Activated T-cell treated with anti-CD3 and anti-CD28 coated beads for 4 hours (primary cell): Measurements from ENCODE around the gene CALHM1.

Experiments
- DNase-seq: peaks from one replicate; pipeline ENCODE4 v3.0.0-alpha.2; 2020

The CALHM1 gene

GRCh38 chr10:103481974-103482531 lies 23.4 kb upstream of the CALHM1 start:
- DNase-seq, result no peak

DNA sequence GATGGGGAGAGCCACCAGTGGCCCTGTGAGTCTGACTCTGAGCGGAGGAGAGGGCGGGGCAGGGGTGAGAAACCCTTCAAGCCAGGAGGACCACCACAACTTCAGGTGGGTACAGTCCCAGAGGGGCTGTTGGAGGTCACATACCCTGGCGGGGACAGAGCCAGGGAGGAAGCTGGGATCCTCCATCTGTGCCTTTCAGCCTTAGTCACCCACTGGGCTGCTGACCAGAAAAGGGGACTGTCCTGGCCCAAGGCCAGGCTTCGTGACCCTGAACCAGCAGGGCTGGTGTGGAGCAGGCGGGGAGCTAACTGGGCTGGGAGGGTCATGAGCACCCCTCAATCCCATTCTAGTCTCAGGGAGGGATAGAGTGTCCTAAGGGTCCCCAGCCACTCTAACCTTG lies 21.8 kb upstream of the CALHM1 start:
- DNase-seq, result no peak

DNA sequence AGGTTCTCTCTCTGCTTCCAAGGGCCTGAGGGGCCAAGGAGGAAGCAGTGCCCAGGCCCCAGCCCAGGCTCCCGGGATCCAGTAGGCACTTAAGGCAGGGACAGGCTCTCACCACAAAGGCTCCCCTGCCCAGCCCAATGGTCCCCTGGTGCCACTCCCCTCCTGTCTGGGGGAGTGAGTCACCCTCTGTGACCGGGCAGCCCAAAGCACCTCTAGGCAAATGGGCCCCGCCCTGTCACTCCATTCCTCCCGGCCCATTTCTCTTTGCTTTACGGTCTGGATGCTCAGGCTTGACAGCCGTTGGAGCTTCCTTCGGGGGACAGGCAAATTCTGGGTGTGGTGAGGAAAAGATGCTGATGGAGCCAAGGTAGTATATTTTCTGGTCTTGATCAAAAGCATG lies 20.4 kb upstream of the CALHM1 start, which contains the start of gene CALHM3:
Gene CALHM3 (minus strand): TSS at position 106 of the 400 bp plus-strand sequence. CDS start 208 bp downstream, outside the sequence.
- DNase-seq, result no peak

DNA sequence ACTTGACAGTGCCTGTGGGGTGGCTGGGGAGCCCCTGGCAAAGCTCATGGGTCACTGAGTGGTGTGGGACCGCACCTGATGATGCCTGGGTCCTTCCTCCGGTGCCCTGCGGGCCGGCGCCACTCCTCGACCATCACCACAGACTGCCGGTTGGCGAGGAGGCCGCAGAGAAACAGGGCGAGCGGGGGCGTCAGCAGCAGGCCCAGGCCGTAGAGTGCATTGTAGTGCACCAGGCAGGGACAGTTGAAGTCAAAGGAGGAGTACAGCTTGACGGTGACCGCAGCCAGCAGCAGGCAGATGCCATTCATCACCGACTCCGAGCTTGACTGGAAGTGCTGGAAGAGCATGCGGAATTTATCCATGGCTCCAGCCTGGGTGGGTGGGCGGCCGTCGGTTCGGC lies 20.0 kb upstream of the CALHM1 start:
- no peak for DNase-seq

GRCh38 chr10:103476046-103476768 lies 17.5 kb upstream of the CALHM1 start:
- DNase-seq, result no peak

GRCh38 chr10:103475437-103475836 lies 16.7 kb upstream of the CALHM1 start:
- no peak for DNase-seq

GRCh38 chr10:103474077-103474476 lies 15.4 kb upstream of the CALHM1 start:
- no peak for DNase-seq

GRCh38 chr10:103473261-103473671 lies 14.6 kb upstream of the CALHM1 start:
- DNase-seq, result no peak

DNA sequence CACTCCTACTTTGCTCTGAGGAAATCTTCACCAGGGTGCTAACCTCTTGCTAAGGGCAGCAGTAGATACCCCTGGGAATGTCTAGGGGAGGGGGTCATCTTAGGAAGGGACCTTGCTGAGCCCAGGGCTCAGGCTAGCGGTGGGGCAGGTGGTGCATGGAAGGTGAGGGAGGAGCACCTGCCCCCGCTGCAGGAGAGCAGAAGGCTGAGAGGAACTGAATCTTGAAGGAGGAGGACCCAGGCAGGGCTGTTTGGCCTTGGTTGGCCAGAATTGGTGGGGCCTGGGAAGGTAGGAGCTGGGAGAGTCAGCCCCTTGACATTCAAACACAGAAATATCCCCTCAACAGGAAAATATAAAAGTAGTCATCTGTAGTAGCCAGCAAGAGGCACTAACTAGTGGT lies 13.3 kb upstream of the CALHM1 start:
- no peak for DNase-seq

GRCh38 chr10:103470761-103471653 lies 12.3 kb upstream of the CALHM1 start:
- DNase-seq, result peak; percentile 49

- DNase-seq, result no peak
Observed at GRCh38 chr10:103469201-103469600, 10.5 kb upstream of the CALHM1 start.

DNA sequence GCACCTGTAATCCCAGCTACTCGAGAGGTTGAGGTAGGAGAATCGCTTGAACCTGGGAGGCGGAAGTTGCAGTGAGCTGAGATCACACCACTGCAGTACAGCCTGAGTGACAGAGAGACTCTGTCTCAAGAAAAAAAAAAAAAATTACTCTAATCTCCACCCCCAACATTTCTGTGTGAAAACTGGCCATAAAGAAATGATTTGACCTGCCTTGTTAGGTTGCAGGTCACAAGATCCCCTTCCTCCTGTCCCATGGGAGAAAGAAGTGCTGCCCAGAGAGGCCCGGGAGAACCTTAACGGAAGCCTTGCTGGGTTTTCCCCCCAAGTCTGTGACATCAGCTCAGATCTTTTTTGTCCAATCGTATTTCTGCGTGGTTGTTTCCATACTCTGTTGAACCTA lies 8.7 kb upstream of the CALHM1 start:
- DNase-seq, result no peak

- no peak for DNase-seq
Observed at GRCh38 chr10:103466734-103467133, 8.0 kb upstream of the CALHM1 start.

DNA sequence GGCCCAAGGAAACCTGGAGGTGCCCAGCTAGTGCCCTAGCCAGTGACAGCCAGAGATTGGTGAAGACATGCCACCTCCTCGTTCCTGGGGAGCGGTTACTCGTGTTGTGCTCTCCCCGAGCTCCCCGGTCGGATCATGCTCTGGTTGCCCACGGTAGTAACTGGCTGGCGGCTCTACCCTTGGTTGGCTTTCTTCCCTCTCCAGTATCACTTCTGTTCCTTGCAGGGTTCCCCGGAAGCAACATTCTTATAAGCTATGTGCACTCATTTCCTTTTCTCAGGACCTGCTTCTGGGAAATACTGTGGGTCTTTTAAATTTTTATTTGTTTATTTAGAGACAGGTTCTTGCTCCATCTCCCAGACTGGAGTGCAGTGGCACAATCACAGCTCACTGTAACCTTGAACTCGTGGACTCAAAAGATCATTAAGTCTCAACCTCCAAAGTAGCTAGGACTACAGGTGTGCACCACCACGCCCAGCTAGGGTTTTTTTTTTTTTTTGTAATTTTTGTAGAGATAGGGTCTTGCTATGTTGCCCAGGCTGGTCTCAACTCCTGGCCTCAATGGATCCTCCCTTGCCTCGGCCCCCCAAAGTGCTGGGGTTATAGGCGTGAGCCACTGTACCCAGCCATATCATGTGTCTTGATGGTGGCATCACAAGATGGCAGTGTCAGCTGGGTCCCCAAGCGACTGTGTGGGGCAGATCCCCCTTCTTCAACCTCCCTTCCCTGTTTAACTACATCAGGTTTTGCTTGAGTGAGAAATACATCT lies 6.9 kb upstream of the CALHM1 start:
- DNase-seq, result no peak

GRCh38 chr10:103463499-103463898 lies 4.8 kb upstream of the CALHM1 start:
- no peak for DNase-seq

DNA sequence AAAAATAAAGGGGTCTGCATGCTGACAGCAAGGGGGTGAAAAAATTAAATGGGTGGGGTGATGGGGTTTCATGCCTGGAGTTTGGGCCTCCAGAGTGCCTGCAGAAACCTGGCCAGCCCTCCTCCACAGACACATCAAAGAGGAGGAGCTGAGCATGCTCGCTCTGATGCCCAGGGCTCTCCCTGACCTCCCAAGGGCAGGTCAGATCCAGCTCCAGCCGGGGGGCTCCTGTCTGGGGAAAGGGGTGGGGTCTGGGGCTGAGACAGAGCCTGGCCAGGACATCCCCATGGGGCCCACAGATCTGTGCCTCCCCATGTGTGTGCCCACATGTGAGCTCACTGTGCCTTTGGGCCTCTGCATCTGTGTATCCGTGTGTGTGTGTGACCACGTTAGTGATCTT lies 915 bp upstream of the CALHM1 start:
- DNase-seq, result no peak

DNA sequence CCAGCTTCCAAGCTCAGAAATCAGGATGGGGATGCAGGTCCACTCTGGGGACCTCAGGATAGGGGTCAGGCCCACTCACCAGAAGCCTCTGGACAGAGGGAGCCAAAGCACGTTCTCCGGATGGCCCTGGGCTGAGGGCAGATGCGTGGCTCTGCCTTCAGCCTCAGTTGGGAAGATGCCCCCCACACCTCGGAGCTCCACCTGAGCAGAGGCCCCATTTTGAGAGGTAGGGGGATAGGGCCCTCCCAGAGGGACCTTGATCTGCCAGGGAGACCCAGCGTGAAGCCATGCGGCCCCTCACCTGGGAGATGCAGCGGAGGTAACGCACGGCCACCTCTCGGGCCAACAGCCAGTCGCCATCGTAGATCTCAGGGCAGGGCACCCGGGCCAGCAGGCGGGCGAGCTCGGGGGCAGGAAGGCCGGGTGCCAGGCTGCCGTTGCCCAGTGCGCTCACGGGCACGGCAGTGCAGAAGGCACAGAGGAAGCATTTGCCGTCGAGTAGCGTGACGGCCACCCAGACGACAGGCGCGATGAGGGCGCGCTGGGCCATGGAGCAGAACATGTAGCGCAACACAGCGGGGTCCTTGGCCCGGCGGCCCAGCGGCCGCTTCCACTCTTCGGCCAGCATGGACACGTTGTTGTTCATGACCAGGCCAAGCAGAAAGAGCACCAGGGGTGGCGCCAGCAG lies 660 bp downstream of the CALHM1 start:
- no peak for DNase-seq

- DNase-seq, result no peak
Observed at GRCh38 chr10:103457176-103457712, 1.5 kb downstream of the CALHM1 start.

DNA sequence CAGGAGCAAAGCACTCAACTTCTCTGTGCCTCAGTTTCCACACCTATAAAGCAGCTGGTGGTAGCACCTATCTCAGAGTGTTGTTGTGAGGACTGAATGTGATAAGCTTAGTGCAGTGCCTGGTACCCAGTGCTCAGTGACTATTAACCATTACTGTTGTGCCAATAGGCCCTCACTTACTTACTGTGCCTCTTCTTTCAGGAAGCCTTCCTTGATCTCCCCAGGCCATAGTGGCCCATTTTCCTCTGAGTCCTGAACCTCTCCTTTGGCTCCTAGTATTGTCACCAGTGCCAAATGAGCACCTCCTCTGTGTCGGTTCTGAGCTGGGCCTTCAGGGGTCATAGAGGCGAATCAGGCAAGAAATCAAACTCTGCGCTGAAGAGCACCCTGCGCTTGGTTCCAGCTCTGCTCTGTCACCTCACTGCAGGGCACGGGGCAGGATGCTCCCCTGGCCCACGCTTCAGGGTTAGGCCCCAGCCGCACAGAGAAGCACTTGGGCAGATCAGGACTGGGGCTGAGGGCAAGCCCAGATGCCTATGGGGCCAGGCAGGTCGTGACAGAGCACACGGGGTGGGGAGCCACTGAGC lies 2.5 kb downstream of the CALHM1 start:
- DNase-seq, result no peak

GRCh38 chr10:103455235-103455634 lies 3.5 kb downstream of the CALHM1 start:
- DNase-seq, result no peak

DNA sequence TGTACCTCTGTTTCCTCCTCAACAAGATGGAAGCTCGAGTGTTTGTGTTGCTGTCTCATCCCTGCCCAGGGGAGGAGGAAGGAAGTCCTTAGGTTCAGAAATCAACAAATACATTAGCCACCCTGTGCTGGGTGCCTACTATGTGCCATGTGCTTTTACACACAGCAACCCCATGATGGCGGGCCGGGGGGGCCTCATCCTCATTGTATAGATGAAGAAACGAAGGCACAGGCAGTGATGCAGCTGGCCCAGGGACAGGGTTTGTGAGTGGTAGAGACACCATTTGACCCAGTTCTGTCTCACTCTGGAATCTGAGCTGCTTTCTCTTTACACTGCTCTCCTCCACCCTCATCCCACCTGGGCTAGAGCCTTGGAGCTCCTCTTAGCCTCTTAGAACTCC lies 4.7 kb downstream of the CALHM1 start:
- DNase-seq, result no peak
